HG02938 (cell line): Measurements from ENCODE around the gene RXRG.
"Not testable (repeated sequence)": the region's sequence is repeated elsewhere in the genome, so short reads cannot be mapped to it uniquely, and the experiment has no call there.

Experiments used
- ATAC-seq: cut with Tn5 transposase; IDR thresholded peaks from one replicate; pipeline ENCODE4 v1.9.1; 2021; ENCODE audit warnings: mild to moderate bottlenecking, moderate library complexity; ENCODE audit not compliant: unreplicated experiment

Gene RXRG

DNA sequence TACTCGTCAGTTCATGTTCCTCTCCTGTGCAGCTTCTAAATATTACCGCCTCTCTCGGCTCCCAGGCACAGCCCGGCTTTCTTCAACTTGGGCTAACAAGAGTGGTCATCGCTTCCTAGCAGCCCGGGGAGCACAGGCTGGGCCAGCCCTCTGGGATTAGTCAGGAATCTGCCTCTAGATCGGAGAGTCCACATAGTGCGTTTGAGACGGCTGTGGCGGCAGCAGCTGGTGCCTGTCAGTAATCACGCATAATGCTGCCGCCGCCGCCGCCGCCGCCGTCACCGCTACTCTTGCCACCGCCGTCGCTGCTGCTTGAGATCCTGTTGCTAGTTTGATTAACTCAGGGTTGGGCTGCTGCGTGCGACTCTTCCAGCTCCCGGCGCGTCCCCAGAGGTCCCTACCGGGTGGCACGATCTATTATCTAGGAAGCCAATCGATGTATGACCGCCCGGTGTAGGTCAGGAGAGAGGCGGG lies at the start of gene RXRG:
Gene RXRG (minus strand): TSS at position 230 of the 474 bp plus-strand sequence. CDS start 233 bp downstream, outside the sequence.
- no peak for ATAC-seq

DNA sequence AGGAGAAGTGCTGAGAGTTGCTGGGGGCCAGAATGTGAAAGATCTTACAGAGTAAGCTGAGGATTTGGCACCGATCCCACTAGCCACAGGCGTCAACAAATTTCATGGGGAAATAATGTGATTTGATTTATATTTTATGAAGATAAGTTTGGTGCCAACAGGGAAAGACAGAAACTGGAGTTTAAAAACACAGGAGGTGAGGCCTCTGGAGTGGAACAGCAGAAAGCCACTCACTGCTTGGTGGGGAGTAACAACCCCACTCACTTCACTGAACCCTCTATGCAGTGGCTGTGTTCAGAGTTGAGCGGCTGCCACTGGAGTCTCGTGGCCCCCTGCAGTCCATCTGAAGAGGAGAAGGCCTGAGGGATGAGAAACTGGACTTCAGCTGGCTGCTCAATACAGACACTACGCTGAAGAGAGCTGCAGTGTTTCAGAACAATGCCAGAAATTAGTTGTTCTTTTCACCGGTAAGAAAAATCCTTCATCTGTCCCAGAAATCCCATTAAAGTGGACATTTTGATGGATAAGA lies 48.0 kb upstream of the RXRG start:
- no peak for ATAC-seq

DNA sequence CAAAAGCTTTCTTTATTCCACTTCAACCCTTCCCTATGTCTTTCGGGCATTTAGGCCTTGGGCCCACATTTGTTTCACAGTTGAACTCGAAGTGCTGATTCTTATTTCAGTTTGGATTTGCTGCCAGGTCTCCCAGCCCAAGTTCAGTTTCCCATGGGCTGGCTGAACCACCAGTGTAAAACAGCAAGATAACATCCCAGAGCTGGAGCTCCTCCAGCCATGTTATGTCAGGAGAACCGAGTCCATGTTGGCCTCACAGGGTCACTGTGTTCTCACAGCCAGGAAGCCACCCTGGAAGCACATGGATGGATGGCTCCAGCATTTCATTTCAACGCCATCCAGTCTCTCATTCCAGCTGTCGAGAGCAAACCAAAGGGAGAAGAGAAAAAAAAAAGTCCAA lies 45.2 kb upstream of the RXRG start:
- ATAC-seq: no peak

DNA sequence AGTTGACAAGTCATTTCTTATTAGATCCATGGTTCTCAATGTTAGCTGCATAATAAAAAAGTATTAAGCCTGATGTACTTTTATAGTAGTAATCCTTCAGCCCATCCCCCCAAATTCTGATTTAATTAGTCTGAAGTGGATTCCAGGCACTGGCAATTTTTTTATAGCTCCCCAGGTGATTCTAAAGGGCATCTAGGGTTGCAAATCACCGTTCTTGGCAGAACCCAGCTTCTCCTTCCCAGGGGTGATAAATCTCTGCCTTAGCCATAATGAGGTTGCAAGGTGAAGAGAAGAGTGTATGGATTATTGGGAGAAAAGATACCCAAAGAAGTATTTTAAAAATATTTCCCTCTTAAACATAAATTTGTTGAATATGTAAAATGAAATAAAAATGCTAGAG lies 43.0 kb upstream of the RXRG start:
- no peak for ATAC-seq

DNA sequence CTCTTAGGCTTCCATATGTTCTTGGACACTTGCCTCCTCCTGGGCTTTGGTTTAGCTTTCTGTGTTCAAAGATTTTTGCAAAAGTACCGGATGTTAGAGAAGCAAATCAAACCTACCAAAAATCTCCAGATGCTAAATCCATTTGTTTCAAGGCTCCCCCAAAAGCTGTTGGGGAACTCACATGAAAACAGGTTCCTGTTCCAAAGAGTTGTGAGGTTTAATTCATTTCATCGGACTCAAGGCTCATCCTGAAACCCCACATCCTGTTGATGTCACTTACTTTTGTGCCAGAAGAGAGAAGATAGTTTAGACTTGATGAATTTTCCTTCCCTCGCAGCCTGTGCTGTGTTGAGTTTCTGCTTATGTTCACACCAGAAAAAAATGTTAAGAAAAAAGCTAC lies 41.7 kb upstream of the RXRG start:
- no peak for ATAC-seq

DNA sequence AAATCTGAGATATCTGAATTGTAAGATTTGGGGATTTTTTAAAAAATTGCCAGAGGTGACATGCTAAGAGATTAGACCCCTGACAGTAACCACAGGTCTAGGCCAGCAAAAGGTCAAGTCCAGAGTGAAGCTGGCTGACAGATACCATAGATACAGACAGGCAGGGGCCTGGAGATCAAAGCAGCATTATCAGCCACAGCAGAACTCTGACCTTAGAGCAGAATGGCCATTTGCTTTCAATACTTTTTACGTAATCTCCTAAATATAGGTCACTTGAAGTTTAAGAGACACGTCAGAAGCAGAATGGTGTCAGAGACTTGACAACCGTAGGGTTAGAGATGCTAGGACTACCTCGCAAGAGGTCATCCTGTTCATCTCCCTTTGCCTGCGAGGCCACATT lies 40.8 kb upstream of the RXRG start:
- ATAC-seq: no peak

DNA sequence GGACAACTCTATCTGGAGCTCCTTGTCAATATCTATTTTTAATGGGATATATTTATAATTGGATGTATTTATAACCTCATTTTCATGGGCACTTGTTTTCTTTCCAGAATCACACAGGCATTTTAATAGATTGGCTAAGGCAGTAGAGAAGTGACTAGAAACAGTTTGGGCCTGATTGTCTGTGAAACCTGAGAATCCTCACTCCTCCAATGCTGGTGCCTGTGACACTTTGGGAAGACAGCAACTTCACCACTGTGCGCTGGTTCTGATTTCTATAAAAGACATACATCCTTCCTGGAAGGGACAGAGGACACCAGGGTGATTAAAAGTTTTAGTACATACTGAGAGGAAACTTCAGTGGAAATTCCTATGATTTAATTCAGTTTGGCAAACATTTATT lies 39.6 kb upstream of the RXRG start:
- no peak for ATAC-seq

DNA sequence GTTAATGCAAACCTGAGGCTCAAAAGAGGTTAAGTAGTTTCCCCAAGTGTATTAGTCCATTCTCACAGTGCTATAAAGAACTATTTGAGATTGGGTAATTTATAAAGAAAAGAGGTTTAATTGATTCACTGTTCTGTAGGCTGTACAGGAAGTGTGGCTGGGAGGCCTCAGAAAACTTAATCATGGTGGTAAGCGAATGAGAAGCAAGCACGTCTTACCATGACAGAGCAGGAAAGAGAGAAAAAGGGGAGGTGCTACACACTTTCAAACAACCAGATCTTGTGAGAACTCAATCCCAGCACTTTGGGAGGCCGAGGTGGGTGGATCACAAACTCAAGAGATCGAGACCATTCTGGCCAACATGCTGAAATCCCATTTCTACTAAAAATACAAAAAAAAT lies 38.5 kb upstream of the RXRG start:
- no peak for ATAC-seq

DNA sequence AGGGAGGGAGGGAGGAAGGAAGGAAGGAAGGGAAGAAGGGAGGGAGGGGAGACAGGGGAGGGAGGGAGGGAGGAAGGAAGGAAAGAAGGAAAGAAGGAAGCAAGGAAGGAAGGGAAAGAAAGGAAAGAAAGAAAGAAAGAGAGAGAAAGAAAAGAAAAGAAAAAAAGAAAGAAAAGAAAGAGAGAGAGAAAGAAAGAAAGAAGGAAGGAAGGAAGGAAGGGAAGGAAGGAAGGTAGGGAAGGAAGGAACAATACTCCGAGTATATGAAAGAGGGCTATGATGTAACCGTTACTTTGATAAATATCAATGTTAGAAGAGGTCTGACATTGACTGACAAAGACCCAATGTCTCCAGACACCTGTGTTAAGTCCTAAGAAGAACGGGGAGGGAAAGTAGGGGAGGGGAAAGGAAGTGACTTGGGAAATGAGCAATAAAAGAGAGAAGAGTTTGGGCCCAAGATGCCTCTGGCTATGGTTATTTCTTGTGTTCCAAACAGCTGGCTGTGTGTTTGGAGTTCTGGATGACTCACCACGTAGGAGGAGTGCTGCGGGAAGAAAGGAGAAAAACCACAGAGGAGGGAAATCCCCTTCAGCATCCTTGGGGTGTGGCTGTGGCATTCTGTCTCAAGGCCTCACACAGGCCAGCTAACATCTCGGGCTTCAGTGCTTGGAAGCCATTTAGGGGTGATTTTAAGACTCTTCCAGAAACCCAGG lies 37.0 kb upstream of the RXRG start:
- ATAC-seq: no peak

DNA sequence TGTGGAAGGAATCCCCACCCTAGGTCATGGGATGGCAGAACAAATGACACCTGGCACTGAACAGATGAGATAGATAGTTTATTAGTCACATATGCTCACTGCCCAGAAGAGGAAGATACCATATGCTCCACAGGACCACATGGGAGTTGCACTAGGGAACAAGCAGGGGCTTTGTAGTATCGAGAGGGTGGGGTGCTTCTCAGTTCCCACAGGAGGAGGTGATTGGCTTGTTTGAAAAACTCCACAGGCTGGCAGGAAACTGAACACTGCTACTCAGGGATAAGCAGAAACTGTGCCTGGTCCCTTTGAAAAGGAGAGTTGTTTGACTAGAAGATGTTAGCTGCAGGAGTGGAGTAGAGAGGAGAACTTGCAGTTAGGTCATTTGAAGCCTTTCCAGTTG lies 31.9 kb upstream of the RXRG start:
- no peak for ATAC-seq

DNA sequence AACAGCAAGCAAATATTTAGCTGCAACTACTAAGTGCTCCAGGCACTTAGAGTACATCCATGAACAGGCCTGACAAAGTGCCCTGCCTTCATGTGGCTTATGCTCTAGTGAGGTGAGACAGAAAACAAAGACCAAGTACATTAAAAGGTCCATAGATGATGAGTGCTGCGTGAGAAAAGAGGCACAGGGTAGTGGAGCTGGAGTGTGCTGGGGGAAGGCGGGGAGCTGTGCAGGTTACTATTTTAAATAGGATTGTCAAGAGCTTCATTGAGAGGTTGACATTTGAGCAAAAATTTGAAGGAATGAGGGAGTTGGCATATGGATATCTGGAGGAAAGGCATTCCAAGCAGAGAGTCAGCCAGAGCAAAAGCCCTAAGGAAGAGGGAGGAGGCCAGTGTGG lies 29.3 kb upstream of the RXRG start:
- ATAC-seq: no peak

DNA sequence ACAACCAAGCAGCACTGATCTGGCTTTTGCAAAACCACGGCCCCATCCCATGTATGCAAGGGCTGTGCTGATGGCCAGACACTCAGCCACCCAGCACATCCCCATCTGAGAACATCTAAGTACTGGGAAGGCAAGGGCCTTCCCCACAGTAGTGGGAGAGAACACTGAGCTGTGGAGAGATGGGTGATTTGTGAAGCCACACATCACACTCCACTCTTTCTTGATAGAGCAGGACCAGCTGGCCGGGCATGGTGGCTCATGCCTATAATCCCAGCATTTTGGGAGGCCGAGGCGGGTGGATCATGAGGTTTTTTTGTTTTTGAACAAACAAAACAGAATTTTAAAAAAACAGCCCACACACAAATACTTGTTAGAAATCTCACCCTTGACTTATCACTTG lies 28.2 kb upstream of the RXRG start:
- ATAC-seq: no peak

DNA sequence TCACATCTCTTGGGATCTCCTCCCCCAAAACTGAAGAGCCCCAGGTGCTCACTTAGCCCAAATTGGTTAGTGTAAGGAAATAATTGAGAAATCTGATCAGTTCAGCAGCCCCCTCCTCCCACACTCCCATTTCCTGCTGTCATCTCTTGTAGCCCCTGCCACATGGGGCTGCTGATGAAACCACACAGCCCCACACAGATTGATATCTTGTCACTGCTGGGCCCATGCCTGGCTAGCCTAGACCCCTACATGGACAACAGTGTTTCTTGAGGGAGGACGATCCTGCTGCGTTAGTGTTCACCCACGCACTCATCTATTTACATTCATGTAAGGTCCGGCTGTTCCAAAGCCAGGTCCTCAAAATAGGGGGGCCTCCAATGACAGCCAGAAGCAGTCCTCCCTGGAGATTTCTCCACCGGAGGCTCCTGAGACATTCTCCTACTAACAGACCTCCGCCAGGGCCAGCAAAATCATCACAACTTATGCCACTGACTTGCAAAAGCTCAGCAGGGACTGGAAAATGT lies 23.9 kb upstream of the RXRG start:
- ATAC-seq: no peak

DNA sequence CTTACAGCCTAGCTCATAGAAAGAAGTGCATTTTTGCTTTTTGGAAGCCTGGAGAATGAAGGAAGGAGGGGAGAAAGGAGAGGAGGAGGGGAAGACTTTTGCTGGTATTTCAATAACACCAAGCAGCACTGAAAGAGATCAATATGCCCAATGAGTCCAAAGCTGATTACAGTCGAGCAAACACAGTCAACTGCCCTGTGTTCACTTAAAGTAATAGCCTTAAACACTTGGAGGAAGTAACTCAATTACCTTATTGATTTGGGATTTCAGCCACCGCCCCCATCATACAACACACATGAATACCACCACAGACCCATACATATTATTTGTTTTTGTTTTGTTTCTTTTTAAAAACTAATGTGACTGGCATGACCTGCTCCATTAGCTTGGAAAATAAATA lies 23.3 kb upstream of the RXRG start:
- ATAC-seq: no peak

DNA sequence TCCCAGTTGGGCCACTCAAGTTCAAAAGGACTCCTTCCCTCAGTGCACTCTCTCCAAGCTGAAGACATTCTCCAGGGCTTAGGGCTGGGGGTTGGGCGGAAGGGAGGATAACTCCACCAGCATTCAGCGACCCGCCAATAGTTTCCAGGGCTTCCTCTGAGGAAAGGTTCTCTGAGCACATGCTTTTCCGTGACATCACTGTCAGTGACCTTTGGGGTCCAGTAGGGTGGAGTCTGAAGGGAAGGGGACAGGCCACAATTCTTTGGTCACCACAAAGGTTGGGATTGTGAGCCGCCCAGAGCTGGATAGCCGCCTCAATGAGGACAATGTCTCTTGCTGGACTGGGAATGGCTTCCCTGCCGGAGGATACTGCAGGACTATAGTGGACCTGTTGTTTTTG lies 22.8 kb upstream of the RXRG start:
- no peak for ATAC-seq

DNA sequence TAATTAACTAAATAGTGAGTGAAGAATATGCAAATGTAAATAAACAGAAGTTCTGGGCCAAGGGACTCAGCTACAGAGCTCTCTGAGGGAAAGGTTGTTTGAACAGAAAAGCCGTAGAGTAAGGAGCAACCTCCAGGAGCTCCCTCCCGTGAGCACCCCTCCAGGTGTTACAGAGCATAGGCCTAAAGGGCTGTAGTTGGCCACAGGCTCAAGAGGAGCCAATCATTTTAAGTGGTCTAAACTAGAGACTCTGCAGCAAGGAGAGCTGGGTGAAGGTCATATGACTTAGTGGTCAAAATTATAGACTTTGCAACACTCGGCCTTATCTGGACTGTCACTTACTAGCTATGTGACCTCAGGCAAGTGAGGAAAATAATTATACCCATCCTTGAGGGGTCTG lies 19.1 kb upstream of the RXRG start:
- ATAC-seq: no peak

DNA sequence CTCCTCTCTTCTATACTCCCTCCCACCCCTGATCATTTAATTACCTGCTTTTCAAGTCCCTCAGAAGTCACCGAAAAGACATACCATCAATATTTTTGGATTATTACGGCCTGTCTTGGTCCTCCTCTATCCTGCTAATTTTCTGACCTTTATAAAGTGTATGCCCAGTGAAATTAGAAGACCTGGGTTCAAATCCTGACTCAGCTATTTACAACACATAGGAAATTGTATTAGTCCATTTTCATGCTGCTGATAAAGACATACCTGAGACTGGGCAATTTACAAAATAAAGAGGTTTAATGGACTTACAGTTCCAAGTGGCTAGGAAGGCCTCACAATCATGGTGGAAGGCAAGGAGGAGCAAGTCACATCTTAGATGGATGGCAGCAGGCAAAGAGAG lies 14.8 kb upstream of the RXRG start:
- ATAC-seq: not testable (repeated sequence)

DNA sequence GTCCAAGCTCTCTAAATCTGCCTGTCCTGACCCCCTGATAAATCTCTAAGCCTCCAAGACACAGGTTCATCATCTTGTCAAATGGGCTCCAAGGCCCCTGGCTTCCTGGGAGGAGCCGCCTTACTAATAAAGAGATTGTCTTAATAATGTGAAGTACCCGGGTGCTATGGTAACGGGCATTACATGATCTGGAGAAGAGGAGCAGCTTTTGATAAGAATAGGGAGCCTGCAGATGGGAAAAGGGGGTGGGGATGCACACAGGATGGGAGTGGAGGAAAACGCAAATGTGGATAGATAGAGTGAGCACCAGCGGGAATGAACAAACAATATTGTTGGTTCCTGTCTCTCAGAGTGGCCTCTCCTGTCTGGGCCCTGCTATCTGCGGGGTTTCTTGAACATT lies 11.9 kb upstream of the RXRG start:
- ATAC-seq: no peak

DNA sequence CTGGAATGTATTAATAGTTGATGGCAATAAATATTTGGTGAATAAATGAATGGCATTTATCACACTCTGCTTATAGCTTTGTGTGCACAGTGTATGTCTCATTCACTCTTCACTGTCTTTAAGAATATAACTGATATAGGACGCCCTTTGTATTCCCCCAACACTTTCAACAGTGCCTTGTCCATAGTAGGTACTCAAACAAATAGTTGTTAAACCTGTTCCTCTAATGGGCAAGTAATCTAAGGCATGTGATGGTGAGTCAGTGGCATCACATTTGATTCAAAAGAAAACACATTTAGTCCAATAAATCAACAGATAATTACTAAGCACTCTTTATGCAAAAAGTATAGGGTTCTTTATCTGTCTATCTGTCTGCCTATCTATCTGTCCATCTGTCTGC lies 11.2 kb upstream of the RXRG start:
- ATAC-seq: no peak

DNA sequence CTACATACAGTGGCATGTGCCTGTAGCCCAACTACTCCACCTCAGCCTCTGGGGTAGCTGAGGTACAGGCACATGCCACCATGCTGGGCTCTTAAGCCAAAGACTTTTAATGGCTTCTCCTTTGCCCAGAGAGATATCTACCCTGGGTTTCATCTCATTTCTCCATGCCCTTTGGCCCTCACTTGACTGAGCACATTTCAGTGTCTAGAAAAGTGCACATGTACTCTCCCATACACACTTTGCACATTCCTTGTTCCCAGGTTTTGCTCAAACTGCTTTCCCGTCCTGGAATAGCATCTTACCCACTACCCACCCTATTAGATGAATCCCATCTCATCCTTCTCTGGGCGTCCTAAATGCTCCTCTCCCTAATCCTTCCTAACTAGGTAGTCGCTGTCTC lies 10.2 kb upstream of the RXRG start:
- no peak for ATAC-seq

DNA sequence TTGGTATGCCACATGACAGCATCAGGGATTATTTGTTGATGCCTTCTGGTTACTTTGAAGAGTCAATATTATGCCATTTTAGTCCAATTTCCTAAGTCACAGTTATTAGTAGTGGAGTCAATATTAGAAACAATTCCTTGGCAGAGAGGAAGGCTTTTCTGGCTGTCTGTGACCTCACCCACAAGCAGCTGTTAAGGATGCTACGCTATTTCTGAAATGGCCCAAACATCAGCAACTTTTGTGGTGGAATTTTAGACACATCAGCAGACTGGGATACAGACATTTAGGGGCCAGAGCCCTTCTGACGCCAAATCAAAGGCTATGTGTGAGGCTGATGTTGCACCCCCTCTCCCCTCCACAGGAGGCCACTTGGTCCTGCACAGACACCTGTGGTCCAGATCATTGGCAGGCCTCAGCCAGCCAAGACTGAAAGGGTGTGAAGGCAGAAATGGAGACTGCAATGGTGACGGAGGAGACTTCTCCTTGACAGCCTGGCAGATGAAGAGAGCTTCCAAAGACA lies 9.2 kb upstream of the RXRG start:
- ATAC-seq: no peak

DNA sequence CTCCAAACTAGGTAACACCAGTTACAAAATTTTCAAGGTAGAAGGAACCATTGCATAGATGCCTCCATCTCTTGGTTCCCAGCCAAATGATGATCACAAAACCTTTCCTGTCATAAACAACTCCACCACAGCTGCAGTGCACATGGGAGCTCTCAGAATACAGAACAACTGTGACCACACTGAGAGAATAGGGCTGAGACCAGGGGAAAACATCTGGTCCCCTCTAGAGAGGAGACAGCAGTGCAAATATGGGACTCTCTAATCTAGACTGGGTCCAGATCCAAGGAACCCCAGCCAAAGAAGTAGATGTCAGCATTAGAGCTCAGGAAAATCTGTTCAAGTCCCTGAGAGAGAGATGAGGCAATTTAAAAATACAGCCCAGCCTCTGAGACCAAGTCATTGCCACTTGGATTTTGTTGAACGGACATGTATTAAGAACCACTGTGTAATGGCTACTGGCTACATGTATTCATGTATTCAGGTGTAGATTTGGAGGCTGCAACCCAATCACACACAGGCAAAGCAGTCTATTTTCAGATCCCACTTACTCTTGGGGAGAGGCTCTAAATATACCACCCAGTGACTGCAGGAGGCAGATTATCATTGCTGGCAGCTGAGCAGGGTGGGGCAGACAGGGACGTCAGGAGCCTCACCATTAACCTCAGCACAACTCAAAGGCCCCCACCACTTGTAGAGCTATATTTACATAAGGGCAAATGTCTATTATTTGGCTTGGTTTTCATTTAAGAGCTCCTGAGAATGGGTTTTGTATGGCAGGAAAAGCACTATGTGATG lies 7.6 kb upstream of the RXRG start:
- ATAC-seq: no peak
